22Rv1 (cell line): ENCODE data around the gene GSX1.

Experiments used
- CTCF ChIP-seq: fragments of 450-650 bp; IDR thresholded peaks from 2 replicates; pipeline ENCODE4 v1.5.1; 2017; ENCODE audit warnings: mild to moderate bottlenecking
- ZFX ChIP-seq: fragments of 450-650 bp; IDR thresholded peaks from 2 replicates; pipeline ENCODE4 v1.6.1; 2017; ENCODE audit warnings: antibody characterized with exemption, borderline replicate concordance

- TF ChIP-seq CTCF (no peak), ZFX (no peak)
These were observed 19.4 kb upstream of the GSX1 start for GRCh38 chr13:27772651-27773425.
